ENCODE measurements around the gene TMC1. TPM values are rescaled to one million over a fixed set of nuclear protein-coding genes. Genes with fewer than 3 reads are reported as not detected.

Gene TMC1
- total and polyA plus RNA-seq, 2 donors from 2014 or later = 0.25 to 1.2 TPM

- Histone ChIP-seq H3K27ac (ENCODE audit: low read depth in 2 of 2, low read length in 2 of 2) (no peak overlapping the region), H3K27me3 (ENCODE audit: control insufficient read depth, insufficient read depth, low read length) (no peaks in the 10 kb centered on the region), H3K9me3 (ENCODE audit: control insufficient read depth in 2 of 3, insufficient read depth in 1 of 3, low read length in 3 of 3) (no peaks in the 10 kb centered on the region), H3K4me3 (ENCODE audit: low read length in 3 of 3) (no peak overlapping the region), H3K36me3 (ENCODE audit: control insufficient read depth in 2 of 3, insufficient read depth in 3 of 3, low read length in 3 of 3) (no peaks in the 10 kb centered on the region), H3K4me1 (ENCODE audit: control insufficient read depth in 2 of 3, insufficient read depth in 2 of 3, low read depth in 1 of 3, low read length in 3 of 3) (no peaks in the 10 kb centered on the region), H3K9ac (ENCODE audit: low read length in 3 of 3) (no peak overlapping the region)
- DNase-seq (no peak), FAIRE-seq (no peak)
- TF ChIP-seq CTCF (IDR thresholded peaks at IDR 0.05; ENCODE audit: borderline replicate concordance, extremely low read depth, insufficient read depth) = no peak
- intact Hi-C loops (cut with DNase I) = no loop called here
Measured at GRCh38 chr9:72691671-72692070, 170.3 kb downstream of the TMC1 start.

DNA sequence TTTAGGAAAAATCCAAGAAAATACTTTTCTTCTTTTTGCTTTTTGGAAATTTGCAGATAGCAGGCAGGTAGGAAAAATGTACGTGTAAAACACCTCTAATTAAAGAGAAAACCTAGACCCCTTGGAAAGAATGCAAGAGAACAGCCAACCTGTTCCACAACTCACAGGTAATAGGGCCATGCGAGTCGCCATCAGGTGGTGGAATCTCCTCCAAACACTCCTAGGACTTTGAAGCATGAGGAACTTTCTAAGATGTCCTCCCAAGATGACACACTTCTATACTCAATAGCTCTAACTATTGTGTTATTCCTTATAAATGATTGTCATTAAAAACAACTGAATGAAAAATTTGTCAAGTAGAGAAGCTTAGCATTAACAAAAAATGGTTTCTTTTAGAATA lies 174.0 kb downstream of the TMC1 start:
- H3K9ac ChIP-seq (ENCODE audit: low read length in 3 of 3) = no peak overlapping the region
- no peaks in the 10 kb centered on the region for H3K4me1 ChIP-seq (ENCODE audit: control insufficient read depth in 2 of 3, insufficient read depth in 2 of 3, low read depth in 1 of 3, low read length in 3 of 3)
- intact Hi-C loops (cut with DNase I) = no loop called here
- no peaks in the 10 kb centered on the region for H3K9me3 ChIP-seq (ENCODE audit: control insufficient read depth in 2 of 3, insufficient read depth in 1 of 3, low read length in 3 of 3)
- no peaks in the 10 kb centered on the region for H3K27me3 ChIP-seq (ENCODE audit: control insufficient read depth, insufficient read depth, low read length)
- no peak for DNase-seq
- no peak for TF ChIP-seq CTCF (IDR thresholded peaks at IDR 0.05; ENCODE audit: borderline replicate concordance, extremely low read depth, insufficient read depth)
- H3K36me3 ChIP-seq (ENCODE audit: control insufficient read depth in 2 of 3, insufficient read depth in 3 of 3, low read length in 3 of 3) = no peaks in the 10 kb centered on the region
- no peak for FAIRE-seq
- H3K4me3 ChIP-seq (ENCODE audit: low read length in 3 of 3) = peak overlapping the region in 1 of 3 donors; percentile 7
- H3K27ac ChIP-seq (ENCODE audit: low read depth in 2 of 2, low read length in 2 of 2) = no peak overlapping the region

- Histone ChIP-seq H3K27me3 (ENCODE audit: control insufficient read depth, insufficient read depth, low read length) (no peaks in the 10 kb centered on the region), H3K4me3 (ENCODE audit: low read length in 3 of 3) (no peak overlapping the region), H3K36me3 (ENCODE audit: control insufficient read depth in 2 of 3, insufficient read depth in 3 of 3, low read length in 3 of 3) (no peaks in the 10 kb centered on the region), H3K4me1 (ENCODE audit: control insufficient read depth in 2 of 3, insufficient read depth in 2 of 3, low read depth in 1 of 3, low read length in 3 of 3) (no peaks in the 10 kb centered on the region), H3K27ac (ENCODE audit: low read depth in 2 of 2, low read length in 2 of 2) (no peak overlapping the region), H3K9ac (ENCODE audit: low read length in 3 of 3) (no peak overlapping the region), H3K9me3 (ENCODE audit: control insufficient read depth in 2 of 3, insufficient read depth in 1 of 3, low read length in 3 of 3) (no peaks in the 10 kb centered on the region)
- intact Hi-C loops (cut with DNase I) = no loop called here
- DNase-seq (no peak), FAIRE-seq (no peak)
- no peak for TF ChIP-seq CTCF (IDR thresholded peaks at IDR 0.05; ENCODE audit: borderline replicate concordance, extremely low read depth, insufficient read depth)
Measured at GRCh38 chr9:72696511-72696910, 175.1 kb downstream of the TMC1 start.

- Histone ChIP-seq H3K27ac (ENCODE audit: low read depth in 2 of 2, low read length in 2 of 2) (no peak overlapping the region), H3K9me3 (ENCODE audit: control insufficient read depth in 2 of 3, insufficient read depth in 1 of 3, low read length in 3 of 3) (no peaks in the 10 kb centered on the region), H3K9ac (ENCODE audit: low read length in 3 of 3) (no peak overlapping the region), H3K4me3 (ENCODE audit: low read length in 3 of 3) (no peak overlapping the region), H3K4me1 (ENCODE audit: control insufficient read depth in 2 of 3, insufficient read depth in 2 of 3, low read depth in 1 of 3, low read length in 3 of 3) (no peaks in the 10 kb centered on the region), H3K27me3 (ENCODE audit: control insufficient read depth, insufficient read depth, low read length) (no peaks in the 10 kb centered on the region), H3K36me3 (ENCODE audit: control insufficient read depth in 2 of 3, insufficient read depth in 3 of 3, low read length in 3 of 3) (no peaks in the 10 kb centered on the region)
- DNase-seq = no peak
- intact Hi-C loops (cut with DNase I) = no loop called here
- no peak for TF ChIP-seq CTCF (IDR thresholded peaks at IDR 0.05; ENCODE audit: borderline replicate concordance, extremely low read depth, insufficient read depth)
- no peak for FAIRE-seq
Measured at GRCh38 chr9:72701510-72701909, 180.1 kb downstream of the TMC1 start.
